Mucosa of rectum (tissue), 2 donors: ENCODE data around the gene CELSR1.

ENCODE experiments used
- H3K27ac ChIP-seq, 2 donors: one replicate each; pipeline ENCODE4 v1.7.0; 2013; ENCODE audit warnings: inconsistent platforms in 2 of 2, low read depth in 2 of 2, low read length in 2 of 2
- H3K27me3 ChIP-seq, 2 donors: one replicate each; pipeline ENCODE4 v1.7.0; 2013; ENCODE audit warnings: low read length in 2 of 2; ENCODE audit not compliant: control insufficient read depth in 2 of 2, insufficient read depth in 2 of 2
- H3K36me3 ChIP-seq, 2 donors: one replicate each; pipeline ENCODE4 v1.7.0; 2013; ENCODE audit warnings: low read length in 2 of 2; ENCODE audit not compliant: control insufficient read depth in 2 of 2, insufficient read depth in 2 of 2
- H3K4me1 ChIP-seq, 2 donors: one replicate each; pipeline ENCODE4 v1.7.0; 2013; ENCODE audit warnings: low read length in 2 of 2, mild to moderate bottlenecking in 1 of 2; ENCODE audit not compliant: control insufficient read depth in 2 of 2, insufficient read depth in 2 of 2
- H3K4me3 ChIP-seq, 2 donors: one replicate each; pipeline ENCODE4 v1.7.0; 2013; ENCODE audit warnings: low read length in 2 of 2
- H3K9ac ChIP-seq, 2 donors: one replicate each; pipeline ENCODE4 v1.7.0; 2013; ENCODE audit warnings: low read length in 2 of 2, low read depth in 1 of 2, mild to moderate bottlenecking in 1 of 2
- H3K9me3 ChIP-seq, 2 donors: one replicate each; pipeline ENCODE4 v1.7.0; 2013; ENCODE audit warnings: low read length in 2 of 2; ENCODE audit not compliant: control insufficient read depth in 2 of 2
- donor health status: healthy.
- donor health status: Normal muscosa, but diverticular disease.

The CELSR1 gene

GRCh38 chr22:46327691-46328465 lies 209.5 kb downstream of the CELSR1 start:
- H3K36me3 ChIP-seq = peaks cover 0 to 5% of the 10 kb centered on the region in 2 donors
- H3K27me3 ChIP-seq = no peaks in the 10 kb centered on the region
- H3K27ac ChIP-seq = no peak overlapping the region
- no peaks in the 10 kb centered on the region for H3K4me1 ChIP-seq
- H3K9ac ChIP-seq = no peak overlapping the region
- no peaks in the 10 kb centered on the region for H3K9me3 ChIP-seq
- no peak overlapping the region for H3K4me3 ChIP-seq

DNA sequence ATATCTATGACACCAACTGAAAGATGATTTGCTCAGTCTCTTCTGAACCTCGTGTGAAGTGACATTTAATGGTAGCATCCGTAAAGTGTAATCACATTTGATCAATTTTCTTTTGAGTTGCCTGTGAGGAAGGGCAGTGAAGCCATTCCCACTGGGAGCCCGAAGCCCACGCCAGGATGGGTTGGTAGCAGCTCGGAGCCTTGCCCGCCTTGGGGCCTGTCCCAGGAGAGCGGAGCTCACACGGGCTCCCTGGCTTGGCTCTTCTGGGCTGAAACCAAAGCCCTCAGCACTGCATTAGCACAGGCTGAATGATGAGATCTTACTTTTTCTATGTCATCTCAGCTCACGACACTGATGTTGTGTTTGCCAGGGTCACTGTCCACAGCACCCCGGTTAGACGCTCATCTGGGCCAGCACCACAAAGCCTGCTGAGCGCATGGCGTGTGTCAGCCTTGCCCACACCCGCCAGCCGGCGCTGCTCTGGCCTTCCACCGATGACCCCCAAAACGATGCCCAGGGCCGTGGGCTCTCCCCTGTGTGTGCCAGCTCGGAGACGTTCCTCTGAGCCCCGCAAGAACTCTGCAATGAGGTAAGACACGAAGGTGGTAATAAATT lies 211.2 kb downstream of the CELSR1 start:
- Histone ChIP-seq H3K9me3 (no peaks in the 10 kb centered on the region), H3K9ac (no peak overlapping the region), H3K36me3 (peaks cover 0 to 5% of the 10 kb centered on the region in 2 donors), H3K4me1 (no peaks in the 10 kb centered on the region), H3K27me3 (no peaks in the 10 kb centered on the region), H3K27ac (no peak overlapping the region), H3K4me3 (no peak overlapping the region)

- no peaks in the 10 kb centered on the region for H3K9me3 ChIP-seq
- H3K4me3 ChIP-seq = no peak overlapping the region
- no peaks in the 10 kb centered on the region for H3K27me3 ChIP-seq
- H3K27ac ChIP-seq = no peak overlapping the region
- H3K36me3 ChIP-seq = peaks cover 0 to 3% of the 10 kb centered on the region in 2 donors
- H3K9ac ChIP-seq = no peak overlapping the region
- no peaks in the 10 kb centered on the region for H3K4me1 ChIP-seq
Measured at GRCh38 chr22:46323162-46323561, 214.3 kb downstream of the CELSR1 start.

- Histone ChIP-seq H3K9ac (no peak overlapping the region), H3K27ac (no peak overlapping the region), H3K27me3 (no peaks in the 10 kb centered on the region), H3K4me1 (no peaks in the 10 kb centered on the region), H3K36me3 (peaks cover 0 to 4% of the 10 kb centered on the region in 2 donors), H3K9me3 (no peaks in the 10 kb centered on the region), H3K4me3 (no peak overlapping the region)
Measured at GRCh38 chr22:46322711-46323110, 214.7 kb downstream of the CELSR1 start.

- Histone ChIP-seq H3K36me3 (peaks cover 0 to 7% of the 10 kb centered on the region in 2 donors), H3K9ac (no peak overlapping the region), H3K4me3 (no peak overlapping the region), H3K27ac (no peak overlapping the region), H3K27me3 (no peaks in the 10 kb centered on the region), H3K9me3 (no peaks in the 10 kb centered on the region), H3K4me1 (no peaks in the 10 kb centered on the region)
Measured at GRCh38 chr22:46320716-46321386, 216.6 kb downstream of the CELSR1 start.

GRCh38 chr22:46320166-46320710 lies 217.2 kb downstream of the CELSR1 start:
- Histone ChIP-seq H3K9me3 (no peaks in the 10 kb centered on the region), H3K4me1 (no peaks in the 10 kb centered on the region), H3K36me3 (peaks cover 0 to 8% of the 10 kb centered on the region in 2 donors), H3K4me3 (no peak overlapping the region), H3K27me3 (no peaks in the 10 kb centered on the region), H3K27ac (no peak overlapping the region), H3K9ac (no peak overlapping the region)

DNA sequence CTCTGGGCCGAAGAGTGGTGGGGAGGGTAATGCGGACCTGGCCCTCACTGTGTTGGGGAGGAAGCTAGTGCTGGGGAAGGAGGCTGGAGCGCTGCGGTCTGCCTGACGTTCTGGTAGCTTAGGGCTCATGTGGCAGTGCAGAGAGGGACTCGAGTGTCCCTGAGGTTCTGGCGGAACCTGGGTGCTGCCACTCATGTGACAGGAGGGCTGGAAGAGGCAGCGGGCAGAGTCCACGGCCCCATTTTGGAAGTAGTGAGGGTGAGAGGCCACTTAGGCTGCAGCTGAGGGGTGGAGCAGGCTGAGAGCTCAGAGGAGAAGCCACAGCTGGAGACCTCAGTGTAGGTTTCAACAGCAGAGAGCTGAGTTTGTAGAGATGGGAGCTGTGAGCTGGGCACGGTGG lies 218.1 kb downstream of the CELSR1 start:
- peaks cover 0 to 8% of the 10 kb centered on the region in 2 donors for H3K36me3 ChIP-seq

DNA sequence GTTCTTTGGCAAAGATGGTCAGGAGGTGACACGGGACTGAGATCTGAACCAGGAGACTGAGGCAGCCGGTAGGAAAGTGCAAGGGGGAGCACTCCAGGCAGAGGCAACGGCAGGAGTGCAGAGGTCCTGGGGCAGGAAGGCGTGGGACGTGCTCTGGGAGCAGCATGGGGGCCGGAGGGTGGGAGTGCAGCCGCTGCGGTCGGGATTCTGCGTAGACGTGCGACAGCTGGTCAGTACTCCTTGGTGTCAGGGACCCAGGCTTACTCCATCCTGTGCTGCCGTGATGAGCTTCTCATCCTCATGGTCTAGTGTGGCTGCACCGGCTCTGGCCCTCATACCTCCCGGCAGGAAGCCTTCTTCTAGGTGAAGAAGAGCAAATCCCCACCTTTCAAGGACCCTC lies 218.8 kb downstream of the CELSR1 start:
- Histone ChIP-seq H3K9me3 (no peaks in the 10 kb centered on the region), H3K4me3 (no peak overlapping the region), H3K27ac (no peak overlapping the region), H3K36me3 (peaks cover 0 to 8% of the 10 kb centered on the region in 2 donors), H3K27me3 (no peaks in the 10 kb centered on the region), H3K4me1 (no peaks in the 10 kb centered on the region), H3K9ac (no peak overlapping the region)

More for the DNA sequence above, 218.1 kb downstream of the CELSR1 start:
- no peaks in the 10 kb centered on the region for H3K4me1 ChIP-seq
- no peak overlapping the region for H3K9ac ChIP-seq
- H3K27me3 ChIP-seq = no peaks in the 10 kb centered on the region
- H3K27ac ChIP-seq = no peak overlapping the region
- no peak overlapping the region for H3K4me3 ChIP-seq
- H3K9me3 ChIP-seq = no peaks in the 10 kb centered on the region

DNA sequence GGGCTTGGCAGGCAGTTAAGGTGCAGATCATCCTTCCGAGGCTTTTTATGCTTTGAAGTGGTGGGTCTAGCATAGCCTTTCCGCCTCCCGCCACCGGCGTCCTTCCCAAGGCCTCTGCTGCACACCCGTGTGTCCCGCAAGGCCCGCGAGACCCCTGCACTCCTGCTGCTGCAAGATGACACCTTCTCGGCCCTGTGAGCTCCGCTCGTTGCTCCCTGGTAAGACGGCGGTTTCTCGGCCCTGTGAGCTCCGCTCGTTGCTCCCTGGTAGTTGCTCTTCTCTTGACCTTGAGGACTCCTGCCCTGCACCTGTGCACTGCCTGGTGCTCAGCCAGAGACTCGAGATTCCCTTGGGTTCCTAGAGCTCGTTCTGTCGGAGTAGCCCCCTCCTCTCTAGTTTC lies 219.8 kb downstream of the CELSR1 start:
- Histone ChIP-seq H3K9ac (no peak overlapping the region), H3K36me3 (peaks cover 0 to 8% of the 10 kb centered on the region in 2 donors), H3K27ac (no peak overlapping the region), H3K4me1 (no peaks in the 10 kb centered on the region), H3K9me3 (no peaks in the 10 kb centered on the region), H3K4me3 (no peak overlapping the region), H3K27me3 (no peaks in the 10 kb centered on the region)

DNA sequence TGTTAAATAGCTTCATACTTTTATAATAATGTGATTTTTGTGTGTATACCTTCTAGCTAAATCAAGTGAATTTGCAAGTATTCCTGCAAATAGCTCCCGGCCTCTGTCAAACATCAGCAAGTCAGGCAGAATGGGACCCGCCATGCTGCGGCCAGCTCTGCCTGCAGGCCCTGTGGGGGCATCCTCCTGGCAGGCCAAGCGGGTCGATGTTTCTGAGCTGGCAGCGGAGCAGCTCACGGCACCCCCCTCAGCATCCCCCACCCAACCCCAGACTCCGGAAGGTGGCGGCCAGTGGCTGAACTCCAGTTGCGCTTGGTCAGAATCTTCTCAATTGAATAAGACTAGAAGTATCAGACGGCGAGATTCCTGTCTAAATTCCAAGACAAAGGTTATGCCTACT lies 221.4 kb downstream of the CELSR1 start:
- Histone ChIP-seq H3K4me3 (no peak overlapping the region), H3K27me3 (no peaks in the 10 kb centered on the region), H3K9ac (no peak overlapping the region), H3K4me1 (no peaks in the 10 kb centered on the region), H3K36me3 (peaks cover 0 to 8% of the 10 kb centered on the region in 2 donors), H3K27ac (no peak overlapping the region), H3K9me3 (no peaks in the 10 kb centered on the region)
